Measurements from ENCODE around the gene ROBO1. TPM values are rescaled to one million over a fixed set of nuclear protein-coding genes. Genes with fewer than 3 reads are reported as not detected.

ROBO1 gene
- total RNA-seq, 4 donors from 2014 or later = 12.3 to 112 (median 27.1) TPM

DNA sequence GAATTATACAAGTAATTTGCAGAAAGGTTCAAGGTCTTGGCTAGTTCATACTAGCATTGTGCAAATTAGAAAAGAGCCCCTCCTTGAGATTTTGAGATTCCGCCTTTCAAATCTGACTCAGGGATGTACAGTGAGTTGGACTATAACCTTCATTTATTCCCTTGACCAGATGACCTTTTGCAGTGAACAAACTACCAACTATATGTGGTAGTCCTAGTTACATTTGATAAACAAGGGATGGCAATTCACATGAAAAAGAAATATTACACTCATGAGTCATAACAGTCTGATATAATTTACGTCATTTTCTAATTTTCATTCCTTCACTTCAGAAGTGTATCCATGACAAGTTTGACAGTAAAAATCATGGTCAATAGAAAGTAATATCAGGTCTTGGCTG, 860.4 kb downstream of the ROBO1 start:
- no peaks in the 10 kb centered on the region for H3K27me3 ChIP-seq
- no peak overlapping the region for H3K4me3 ChIP-seq
- H3K4me1 ChIP-seq = no peaks in the 10 kb centered on the region
- no peak for DNase-seq
- no peak overlapping the region for H3K27ac ChIP-seq
- TF ChIP-seq POLR2A (IDR thresholded peaks at IDR 0.05) = no peak
- TF ChIP-seq, protein P1, sequence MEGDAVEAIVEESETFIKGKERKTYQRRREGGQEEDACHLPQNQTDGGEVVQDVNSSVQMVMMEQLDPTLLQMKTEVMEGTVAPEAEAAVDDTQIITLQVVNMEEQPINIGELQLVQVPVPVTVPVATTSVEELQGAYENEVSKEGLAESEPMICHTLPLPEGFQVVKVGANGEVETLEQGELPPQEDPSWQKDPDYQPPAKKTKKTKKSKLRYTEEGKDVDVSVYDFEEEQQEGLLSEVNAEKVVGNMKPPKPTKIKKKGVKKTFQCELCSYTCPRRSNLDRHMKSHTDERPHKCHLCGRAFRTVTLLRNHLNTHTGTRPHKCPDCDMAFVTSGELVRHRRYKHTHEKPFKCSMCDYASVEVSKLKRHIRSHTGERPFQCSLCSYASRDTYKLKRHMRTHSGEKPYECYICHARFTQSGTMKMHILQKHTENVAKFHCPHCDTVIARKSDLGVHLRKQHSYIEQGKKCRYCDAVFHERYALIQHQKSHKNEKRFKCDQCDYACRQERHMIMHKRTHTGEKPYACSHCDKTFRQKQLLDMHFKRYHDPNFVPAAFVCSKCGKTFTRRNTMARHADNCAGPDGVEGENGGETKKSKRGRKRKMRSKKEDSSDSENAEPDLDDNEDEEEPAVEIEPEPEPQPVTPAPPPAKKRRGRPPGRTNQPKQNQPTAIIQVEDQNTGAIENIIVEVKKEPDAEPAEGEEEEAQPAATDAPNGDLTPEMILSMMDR (IDR thresholded peaks at IDR 0.05) = no peak
- intact Hi-C loops (cut with DNase I; ENCODE audit: low total_unique reads) = no loop called here
- H3K36me3 ChIP-seq = no peaks in the 10 kb centered on the region
- no peaks in the 10 kb centered on the region for H3K9me3 ChIP-seq

- no peak overlapping the region for H3K4me3 ChIP-seq
- no peaks in the 10 kb centered on the region for H3K9me3 ChIP-seq
- intact Hi-C loops (cut with DNase I; ENCODE audit: low total_unique reads) = no loop called here
- no peak for DNase-seq
- TF ChIP-seq, protein P1 (IDR thresholded peaks at IDR 0.05) = no peak
- no peak for TF ChIP-seq POLR2A (IDR thresholded peaks at IDR 0.05)
- no peak overlapping the region for H3K27ac ChIP-seq
- no peaks in the 10 kb centered on the region for H3K36me3 ChIP-seq
- H3K4me1 ChIP-seq = no peaks in the 10 kb centered on the region
- no peaks in the 10 kb centered on the region for H3K27me3 ChIP-seq
Measured at GRCh38 chr3:78906930-78907329, 860.9 kb downstream of the ROBO1 start.

GRCh38 chr3:78906245-78906644, 861.6 kb downstream of the ROBO1 start:
- intact Hi-C loops (cut with DNase I; ENCODE audit: low total_unique reads) = no loop called here

DNA sequence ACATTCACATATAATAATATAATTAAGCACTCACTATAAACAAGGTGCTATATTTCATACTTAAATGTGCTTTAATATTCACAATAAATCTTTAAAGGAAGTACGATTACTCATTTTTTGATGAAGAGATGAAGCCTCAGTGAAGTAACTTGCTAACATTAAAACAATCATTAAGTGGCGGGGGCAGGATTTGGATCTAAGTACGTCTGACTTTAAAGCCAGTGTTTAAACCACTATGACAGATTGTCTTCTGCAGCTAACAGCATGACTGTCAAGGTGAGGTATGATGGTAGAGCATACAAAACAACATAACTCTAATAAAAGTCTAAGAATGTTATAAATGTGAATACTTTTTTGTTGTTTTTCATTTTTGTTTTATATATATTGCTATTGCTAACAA, 862.1 kb downstream of the ROBO1 start:
- no peak for DNase-seq
- Histone ChIP-seq H3K4me3 (no peak overlapping the region), H3K36me3 (no peaks in the 10 kb centered on the region), H3K4me1 (no peaks in the 10 kb centered on the region), H3K27ac (no peak overlapping the region), H3K27me3 (no peaks in the 10 kb centered on the region), H3K9me3 (no peaks in the 10 kb centered on the region)
- intact Hi-C loops (cut with DNase I; ENCODE audit: low total_unique reads) = no loop called here
- no peak for TF ChIP-seq POLR2A (IDR thresholded peaks at IDR 0.05)
- TF ChIP-seq, protein P1 (IDR thresholded peaks at IDR 0.05) = no peak

More at GRCh38 chr3:78906245-78906644, 861.6 kb downstream of the ROBO1 start:
- no peaks in the 10 kb centered on the region for H3K9me3 ChIP-seq
- TF ChIP-seq, protein P1 (IDR thresholded peaks at IDR 0.05) = no peak
- no peak for TF ChIP-seq POLR2A (IDR thresholded peaks at IDR 0.05)
- no peaks in the 10 kb centered on the region for H3K4me1 ChIP-seq
- DNase-seq = no peak
- H3K4me3 ChIP-seq = no peak overlapping the region
- no peaks in the 10 kb centered on the region for H3K27me3 ChIP-seq
- H3K36me3 ChIP-seq = no peaks in the 10 kb centered on the region
- no peak overlapping the region for H3K27ac ChIP-seq

- Histone ChIP-seq H3K27me3 (no peaks in the 10 kb centered on the region), H3K9me3 (no peaks in the 10 kb centered on the region), H3K4me1 (no peaks in the 10 kb centered on the region), H3K27ac (no peak overlapping the region), H3K36me3 (no peaks in the 10 kb centered on the region), H3K4me3 (no peak overlapping the region)
- DNase-seq = no peak
- intact Hi-C loops (cut with DNase I; ENCODE audit: low total_unique reads) = no loop called here
- no peak for TF ChIP-seq POLR2A (IDR thresholded peaks at IDR 0.05)
- TF ChIP-seq, protein P1 (IDR thresholded peaks at IDR 0.05) = no peak
Measured at GRCh38 chr3:78901544-78901943, 866.3 kb downstream of the ROBO1 start.
